Germinal center (tissue), 1 donor: Measurements from ENCODE around the gene ALB.
"Not testable (repeated sequence)": the region's sequence is repeated elsewhere in the genome, so short reads cannot be mapped to it uniquely, and the experiment has no call there.

Source experiments
- DNase-seq: peaks from one replicate; pipeline ENCODE4 v3.0.0; 2012; ENCODE audit warnings: mixed read lengths, low spot score

The ALB gene

DNA sequence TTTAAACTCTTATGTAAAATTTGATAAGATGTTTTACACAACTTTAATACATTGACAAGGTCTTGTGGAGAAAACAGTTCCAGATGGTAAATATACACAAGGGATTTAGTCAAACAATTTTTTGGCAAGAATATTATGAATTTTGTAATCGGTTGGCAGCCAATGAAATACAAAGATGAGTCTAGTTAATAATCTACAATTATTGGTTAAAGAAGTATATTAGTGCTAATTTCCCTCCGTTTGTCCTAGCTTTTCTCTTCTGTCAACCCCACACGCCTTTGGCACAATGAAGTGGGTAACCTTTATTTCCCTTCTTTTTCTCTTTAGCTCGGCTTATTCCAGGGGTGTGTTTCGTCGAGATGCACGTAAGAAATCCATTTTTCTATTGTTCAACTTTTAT, at the start of gene ALB:
Gene ALB, plus strand, starts transcription at position 246 of the 400 bp plus-strand sequence. Its CDS starts 41 bp downstream, at position 287.
- no peak for DNase-seq

DNA sequence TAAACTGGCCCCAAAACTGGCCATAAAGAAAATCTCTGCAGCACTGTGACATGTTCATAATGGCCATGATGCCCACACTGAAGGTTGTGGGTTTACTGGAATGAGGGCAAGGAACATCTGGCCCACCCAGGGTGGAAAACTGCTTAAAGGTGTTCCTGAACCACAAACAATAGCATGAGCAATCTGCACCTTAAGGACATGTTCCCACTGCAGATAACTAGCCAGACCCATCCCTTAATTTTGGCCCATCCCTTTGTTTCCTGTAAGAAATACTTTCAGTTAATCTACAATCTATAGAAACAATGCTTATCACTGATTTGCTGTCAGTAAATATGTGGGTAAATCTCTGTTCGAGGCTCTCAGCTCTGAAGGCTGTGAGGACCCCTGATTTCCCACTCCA, 46.9 kb upstream of the ALB start:
- DNase-seq: not testable (repeated sequence)

DNA sequence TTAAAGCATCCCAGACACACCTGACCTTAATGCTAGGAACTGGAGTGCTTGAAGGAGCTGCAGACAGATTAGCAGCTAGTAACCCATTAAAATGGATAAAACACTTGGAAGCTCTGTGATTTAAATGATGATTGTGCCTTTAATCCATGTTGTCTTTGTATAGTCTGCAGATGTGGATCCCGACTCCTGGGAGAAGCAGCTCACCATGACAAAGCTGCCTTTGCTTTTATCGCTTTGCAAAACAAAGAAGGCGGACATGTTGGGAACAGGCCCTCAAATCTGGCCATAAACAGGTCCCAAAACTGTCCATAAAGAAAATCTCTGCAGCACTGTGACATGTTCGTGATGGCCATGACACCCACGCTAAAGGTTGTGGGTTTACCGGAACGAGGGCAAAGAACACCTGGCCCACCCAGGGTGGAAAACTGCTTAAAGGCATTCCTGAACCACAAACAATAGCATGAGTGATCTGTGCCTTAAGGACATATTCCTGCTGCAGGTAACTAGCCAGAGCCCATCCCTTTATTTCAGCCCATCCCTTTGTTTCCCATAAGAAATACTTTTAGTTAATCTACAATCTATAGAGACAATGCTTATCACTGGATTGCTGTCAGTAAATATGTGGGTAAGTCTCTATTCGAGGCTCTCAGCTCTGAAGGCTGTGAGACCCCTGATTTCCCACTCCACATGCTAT, 34.4 kb upstream of the ALB start:
- not testable (repeated sequence) for DNase-seq

DNA sequence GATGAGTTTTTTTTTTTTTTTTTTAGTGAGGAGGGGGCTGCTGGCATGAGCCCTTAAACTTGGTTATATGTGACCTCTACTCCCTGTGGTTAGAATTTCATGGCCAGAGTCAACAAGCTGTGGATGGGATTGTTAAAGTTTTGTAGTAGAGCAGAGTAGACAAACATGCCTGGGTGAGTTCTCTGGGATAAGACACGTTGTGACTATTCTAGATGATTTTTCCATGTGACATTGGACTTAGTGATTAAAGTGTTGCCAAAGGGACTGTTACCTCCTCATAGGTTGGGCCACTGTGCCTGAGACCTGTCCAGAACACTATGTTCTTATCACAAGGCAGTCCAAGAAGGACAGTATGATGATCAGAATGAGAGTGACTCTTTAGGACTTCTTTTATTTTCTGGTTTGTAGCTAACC, 28.8 kb upstream of the ALB start:
- no peak for DNase-seq

DNA sequence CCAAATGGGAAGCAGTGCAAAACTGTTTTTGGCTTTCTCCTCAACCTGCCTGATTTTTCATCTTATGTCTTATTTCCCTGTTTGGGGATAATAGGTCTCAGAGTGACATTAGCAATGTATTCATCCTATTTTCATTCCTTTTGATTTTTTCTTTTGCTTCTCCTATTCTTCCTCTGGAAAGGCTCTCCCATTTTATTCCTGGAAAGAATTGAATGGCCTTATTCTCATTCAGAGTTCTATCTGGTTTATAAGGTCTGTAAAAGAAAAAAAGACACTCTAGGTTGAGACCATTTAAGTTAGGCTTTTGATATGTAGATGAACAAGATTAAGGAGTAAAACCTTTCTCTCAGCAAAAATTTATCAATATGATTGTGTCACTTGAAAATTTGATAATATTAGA, 27.8 kb upstream of the ALB start:
- no peak for DNase-seq

DNA sequence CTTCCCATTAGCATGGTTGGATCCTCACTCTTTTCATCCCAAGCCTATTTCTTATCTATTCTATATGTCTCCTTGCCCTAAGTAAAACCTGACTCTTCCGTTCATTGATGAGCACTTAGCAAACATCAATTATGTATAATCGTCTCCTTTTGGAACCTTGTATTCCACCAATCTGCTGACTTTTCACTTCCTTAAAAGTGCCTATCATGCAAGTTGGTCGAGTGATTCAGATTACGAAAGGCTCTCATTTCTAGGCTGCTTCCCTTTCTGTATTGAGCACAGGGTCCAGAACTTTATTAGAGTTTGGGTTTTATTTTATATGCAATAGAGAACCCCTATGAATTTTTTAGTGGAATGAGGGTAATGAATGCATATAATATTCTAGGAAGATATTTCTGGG, 27.1 kb upstream of the ALB start:
- DNase-seq: no peak

DNA sequence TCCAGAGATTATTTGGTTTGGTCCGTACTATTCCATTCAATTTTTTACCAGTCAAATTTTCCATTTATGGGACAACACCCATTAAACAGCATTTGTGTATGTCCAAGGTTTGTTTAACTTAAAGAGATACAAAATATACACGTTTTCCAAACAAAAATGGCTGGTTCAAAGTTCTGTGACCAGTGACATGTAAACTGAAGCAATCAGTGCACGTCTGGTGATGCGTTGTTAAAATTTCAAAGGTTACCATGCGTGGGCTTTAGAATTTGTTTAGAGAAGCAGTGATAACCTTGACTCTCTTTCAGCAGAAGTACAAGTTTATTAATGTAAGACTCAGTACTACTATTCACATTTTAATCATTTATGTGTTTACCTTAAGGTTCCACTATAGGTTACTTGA, 25.2 kb upstream of the ALB start:
- DNase-seq: no peak

DNA sequence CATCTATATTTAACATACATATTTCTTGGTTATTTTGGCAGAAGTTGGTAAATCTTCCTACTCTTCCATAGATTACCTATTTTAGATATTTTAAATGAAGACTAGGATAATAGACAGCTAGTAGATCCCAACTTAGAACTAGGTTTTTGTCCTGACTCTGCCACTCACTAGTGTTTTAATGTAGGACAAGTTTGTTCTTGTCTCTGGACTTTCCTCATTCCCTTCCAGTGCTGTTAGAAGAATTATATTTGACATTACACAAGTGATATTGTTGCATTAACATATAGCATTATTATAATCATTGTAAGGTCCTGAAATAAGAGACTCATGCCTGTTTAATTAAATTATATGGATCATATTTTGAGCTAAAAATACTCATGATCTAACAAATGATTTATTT, 24.1 kb upstream of the ALB start:
- no peak for DNase-seq

DNA sequence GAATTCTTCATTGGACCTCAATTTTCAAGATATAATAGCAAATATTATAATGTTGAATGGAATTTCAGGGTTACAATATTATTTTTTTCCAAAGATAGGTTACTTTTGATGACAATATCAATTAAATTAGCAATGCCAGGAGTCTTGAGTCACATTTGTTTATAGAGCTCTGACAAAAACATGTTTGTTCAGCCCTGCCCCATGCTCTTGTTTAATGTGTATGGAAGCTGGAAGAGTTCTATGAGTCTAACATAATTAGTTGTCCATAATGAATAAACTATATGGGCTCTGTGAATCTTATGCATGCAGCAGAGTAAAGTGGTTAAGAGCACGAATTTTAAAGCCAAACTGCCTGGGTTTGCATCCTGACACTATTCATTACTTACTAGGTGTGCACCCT, 22.9 kb upstream of the ALB start:
- no peak for DNase-seq

DNA sequence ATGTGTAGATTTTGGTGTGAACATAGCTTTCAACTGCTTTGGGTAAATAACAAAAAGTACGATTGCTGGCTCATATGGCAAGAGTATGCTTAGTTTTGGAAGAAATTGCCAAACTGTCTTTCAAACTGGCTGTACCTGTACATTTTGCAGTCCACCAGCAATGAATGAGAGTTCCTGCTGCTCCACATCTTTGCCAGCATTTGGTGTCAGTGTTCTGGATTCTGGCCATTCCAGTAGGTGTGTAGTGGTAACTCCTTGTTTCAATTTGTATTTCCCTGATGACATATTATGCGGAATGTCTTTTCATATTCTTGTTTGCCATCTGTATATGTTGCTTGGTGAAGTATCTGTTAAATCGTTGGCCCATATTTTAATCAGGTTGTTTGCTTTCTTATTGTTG, 20.6 kb upstream of the ALB start:
- DNase-seq: no peak

DNA sequence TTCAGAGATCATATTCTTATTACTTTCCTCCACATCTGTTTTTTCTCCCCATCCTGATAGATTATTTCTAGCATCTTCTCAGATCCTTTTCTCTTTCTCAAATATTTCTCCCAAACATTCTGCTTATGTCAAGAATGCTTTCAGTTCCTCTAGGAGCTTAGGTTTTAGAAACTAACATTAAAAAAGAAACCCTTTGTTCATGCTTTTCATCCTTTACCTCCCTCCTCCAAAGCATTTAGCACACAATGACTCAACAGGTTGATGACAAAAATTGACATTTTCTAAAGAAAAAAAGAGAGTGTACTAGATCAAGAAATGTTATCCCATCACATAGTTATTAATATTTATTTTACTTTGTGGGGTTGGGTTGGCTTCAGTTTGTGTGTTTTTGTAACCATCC, 16.5 kb upstream of the ALB start:
- DNase-seq: no peak

DNA sequence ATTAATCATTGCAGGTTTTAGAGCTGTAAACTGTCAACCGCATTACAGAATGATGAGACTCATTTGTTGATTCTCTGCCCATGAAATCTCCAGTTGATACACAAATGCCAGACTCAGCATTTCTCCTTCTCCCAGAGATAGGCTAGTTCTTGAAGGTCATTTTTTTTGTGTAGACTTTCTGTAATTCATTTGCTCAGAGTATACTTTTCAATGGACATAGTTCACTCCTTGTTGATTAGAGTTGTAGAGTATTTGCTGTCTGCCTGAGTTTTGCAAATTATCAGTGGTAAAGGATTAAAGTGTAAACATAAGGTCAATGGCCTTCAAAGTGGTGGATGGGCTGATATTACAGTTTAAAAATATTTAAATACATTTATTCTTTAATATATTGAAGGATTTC, 15.2 kb upstream of the ALB start:
- DNase-seq: no peak

DNA sequence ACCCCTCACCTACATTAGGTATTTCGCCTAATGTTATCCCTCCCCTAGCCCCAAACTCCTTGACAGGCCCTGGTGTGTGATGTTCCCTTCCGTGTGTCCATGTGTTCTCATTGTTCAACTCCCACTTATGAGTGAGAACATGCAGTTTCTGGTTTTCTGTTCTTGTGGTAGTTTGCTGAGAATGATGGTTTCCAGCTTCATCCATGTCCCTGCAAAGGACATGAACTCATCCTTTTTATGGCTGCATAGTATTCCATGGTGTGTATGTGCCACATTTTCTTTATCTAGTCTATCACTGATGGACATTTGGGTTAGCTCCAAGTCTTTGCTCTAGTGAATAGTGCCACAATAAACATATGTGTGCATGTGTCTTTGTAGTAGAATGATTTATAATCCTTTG, 14.4 kb upstream of the ALB start:
- not testable (repeated sequence) for DNase-seq

DNA sequence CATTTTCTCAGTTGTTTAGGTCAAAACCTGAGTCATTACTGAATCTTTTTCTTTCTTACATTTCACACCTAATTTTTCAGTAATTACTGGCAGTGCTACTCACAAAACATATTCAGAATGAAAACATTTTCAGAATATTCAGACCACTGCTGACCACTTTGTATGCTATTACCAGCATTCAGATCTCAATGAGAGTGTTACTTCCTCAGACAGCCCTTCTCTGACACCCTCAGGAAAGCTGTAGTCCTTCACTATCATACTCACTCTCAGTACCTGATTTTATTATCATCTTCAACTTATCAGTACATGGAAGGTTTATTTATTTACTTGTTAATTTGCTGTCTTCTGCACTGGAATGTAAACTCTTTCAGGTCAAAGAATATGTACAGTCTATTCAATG, 12.3 kb upstream of the ALB start:
- no peak for DNase-seq

DNA sequence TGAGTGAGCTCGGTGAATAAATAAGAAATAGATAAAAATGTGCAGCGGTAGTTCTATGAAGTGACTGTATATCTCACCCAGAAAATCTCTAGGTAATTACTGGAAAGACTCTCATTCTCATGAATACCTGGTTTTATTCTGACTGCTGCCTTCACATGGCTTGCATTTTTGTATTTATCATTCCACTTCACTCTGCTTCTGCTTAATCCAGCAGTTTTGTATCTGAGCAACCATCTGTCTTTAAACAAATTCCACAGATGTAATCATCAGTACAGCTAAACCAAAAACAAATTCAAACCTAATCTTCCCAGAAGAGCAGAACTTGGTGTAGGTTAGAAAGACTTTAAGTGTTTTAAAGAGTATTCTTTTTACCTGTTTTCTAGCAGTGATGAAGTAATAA, 11.2 kb upstream of the ALB start:
- DNase-seq: no peak

DNA sequence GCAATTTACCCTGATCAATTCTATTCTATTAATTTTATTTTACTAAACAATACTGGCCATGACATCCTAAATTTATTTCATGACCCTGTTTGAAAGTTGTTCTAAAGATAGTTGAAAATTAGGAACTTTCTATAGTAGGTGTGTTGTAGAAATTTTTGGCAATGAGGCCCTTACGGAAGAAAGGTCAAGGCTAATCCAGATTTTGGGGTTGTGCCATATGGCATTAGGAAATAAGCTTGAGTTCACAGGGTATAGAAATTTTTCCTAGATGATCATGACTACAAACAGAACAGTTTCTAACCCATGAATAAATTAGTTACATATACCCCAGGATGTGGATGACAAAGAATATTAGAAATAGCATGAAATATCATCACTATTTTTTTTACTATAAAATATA, 7.8 kb upstream of the ALB start:
- DNase-seq: no peak

DNA sequence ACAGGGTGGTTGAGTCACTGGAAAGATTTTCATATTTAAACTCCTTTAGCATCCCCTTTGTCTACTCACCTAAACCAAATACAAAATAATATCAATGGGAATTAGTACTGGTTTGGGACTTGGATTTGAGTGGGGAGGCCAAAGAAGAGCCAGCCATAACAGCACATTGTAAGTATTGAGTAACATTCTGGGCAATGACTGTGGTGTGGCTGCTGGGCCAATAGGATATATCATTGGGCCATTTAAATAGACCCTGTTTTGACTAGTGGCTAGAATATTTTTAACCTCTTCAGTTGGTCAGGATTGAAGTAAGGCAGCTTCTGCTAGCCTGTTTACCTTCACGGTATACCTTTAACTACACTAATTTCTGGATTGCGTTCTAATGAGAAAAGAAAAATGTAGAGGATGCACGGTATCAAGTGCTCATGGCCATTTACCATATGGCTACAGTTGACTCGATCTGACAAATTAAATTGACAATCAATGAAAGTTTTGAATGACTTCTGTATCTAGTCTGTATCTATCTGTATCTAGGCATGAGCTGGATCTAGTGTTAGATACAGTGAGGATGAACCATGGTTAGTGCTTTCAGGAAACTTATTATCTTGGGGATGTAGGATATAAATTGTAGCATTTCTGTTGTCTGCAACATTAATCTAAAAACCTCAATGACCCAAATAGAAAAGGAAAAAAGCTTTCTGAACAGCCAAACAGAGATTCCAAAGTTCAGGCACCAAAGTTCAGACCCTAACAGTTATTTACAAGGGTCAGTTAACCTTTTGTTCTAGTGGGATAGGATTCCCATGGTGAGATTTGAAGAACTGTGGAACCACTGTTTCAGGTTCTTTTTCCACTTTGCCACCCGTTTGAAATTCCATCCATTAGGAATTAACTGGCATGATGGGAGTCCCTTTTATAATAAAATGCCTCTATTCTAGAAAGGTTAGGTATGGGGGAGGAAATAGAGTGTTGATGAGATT, 6.8 kb upstream of the ALB start:
- no peak for DNase-seq

DNA sequence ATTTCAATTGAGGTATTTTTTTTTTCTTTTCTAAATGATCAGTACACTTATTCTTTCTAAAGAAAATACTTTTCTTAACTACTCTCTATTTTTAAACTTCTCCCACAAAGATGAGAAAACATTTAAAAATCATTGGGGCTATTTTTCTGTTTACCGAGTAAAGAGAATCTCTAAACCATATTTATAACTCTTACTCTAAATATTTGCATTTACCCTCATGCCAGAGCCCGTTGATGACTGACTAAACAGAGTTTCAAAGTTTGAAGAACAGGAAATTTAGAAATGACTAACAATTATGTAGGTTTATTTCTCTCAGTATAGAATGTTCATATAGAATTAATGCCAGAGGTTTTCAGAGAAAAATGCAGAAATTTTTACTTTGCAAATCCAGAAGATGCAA, 2.7 kb upstream of the ALB start:
- DNase-seq: no peak

DNA sequence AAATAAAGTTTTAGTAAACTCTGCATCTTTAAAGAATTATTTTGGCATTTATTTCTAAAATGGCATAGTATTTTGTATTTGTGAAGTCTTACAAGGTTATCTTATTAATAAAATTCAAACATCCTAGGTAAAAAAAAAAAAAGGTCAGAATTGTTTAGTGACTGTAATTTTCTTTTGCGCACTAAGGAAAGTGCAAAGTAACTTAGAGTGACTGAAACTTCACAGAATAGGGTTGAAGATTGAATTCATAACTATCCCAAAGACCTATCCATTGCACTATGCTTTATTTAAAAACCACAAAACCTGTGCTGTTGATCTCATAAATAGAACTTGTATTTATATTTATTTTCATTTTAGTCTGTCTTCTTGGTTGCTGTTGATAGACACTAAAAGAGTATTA, 370 bp downstream of the ALB start:
- no peak for DNase-seq

DNA sequence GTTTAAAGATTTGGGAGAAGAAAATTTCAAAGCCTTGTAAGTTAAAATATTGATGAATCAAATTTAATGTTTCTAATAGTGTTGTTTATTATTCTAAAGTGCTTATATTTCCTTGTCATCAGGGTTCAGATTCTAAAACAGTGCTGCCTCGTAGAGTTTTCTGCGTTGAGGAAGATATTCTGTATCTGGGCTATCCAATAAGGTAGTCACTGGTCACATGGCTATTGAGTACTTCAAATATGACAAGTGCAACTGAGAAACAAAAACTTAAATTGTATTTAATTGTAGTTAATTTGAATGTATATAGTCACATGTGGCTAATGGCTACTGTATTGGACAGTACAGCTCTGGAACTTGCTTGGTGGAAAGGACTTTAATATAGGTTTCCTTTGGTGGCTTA, 1.1 kb downstream of the ALB start:
- no peak for DNase-seq

DNA sequence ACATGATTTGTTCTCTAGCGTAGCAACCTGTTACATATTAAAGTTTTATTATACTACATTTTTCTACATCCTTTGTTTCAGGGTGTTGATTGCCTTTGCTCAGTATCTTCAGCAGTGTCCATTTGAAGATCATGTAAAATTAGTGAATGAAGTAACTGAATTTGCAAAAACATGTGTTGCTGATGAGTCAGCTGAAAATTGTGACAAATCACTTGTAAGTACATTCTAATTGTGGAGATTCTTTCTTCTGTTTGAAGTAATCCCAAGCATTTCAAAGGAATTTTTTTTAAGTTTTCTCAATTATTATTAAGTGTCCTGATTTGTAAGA, 2.4 kb downstream of the ALB start:
- DNase-seq: no peak

DNA sequence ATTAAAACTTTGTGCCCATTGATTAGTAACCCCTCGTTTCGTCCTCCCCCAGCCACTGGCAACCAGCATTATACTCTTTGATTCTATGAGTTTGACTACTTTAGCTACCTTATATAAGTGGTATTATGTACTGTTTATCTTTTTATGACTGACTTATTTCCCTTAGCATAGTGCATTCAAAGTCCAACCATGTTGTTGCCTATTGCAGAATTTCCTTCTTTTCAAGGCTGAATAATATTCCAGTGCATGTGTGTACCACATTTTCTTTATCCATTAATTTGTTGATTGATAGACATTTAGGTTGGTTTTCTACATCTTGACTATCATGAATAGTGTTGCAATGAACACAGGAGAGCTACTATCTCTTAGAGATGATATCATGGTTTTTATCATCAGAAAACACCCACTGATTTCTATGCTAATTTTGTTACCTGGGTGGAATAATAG, 3.2 kb downstream of the ALB start:
- DNase-seq: no peak

DNA sequence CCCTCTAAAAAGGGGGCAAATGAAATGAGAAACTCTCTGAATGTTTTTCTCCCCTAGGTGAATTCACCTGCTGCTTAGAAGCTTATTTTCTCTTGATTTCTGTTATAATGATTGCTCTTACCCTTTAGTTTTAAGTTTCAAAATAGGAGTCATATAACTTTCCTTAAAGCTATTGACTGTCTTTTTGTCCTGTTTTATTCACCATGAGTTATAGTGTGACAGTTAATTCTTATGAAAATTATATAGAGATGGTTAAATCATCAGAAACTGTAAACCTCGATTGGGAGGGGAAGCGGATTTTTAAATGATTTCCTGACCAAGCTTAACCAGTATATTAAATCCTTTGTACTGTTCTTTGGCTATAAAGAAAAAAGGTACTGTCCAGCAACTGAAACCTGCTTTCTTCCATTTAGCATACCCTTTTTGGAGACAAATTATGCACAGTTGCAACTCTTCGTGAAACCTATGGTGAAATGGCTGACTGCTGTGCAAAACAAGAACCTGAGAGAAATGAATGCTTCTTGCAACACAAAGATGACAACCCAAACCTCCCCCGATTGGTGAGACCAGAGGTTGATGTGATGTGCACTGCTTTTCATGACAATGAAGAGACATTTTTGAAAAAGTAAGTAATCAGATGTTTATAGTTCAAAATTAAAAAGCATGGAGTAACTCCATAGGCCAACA, 4.2 kb downstream of the ALB start:
- DNase-seq: no peak
